DOHH2 (cell line): ENCODE results near the gene TMEM132A.

ENCODE experiments used
- H3F3A ChIP-seq: fragments of 200-600 bp; sonication (generic), shearing (Covaris generic); 2 replicates; pipeline ENCODE4 v1.6.0; 2016; ENCODE audit warnings: antibody characterized with exemption, mild to moderate bottlenecking; ENCODE audit not compliant: control insufficient read depth, insufficient read depth
- H3K27ac ChIP-seq: fragments of 200-600 bp; sonication (generic); 2 replicates; pipeline ENCODE4 v1.5.1; 2014; ENCODE audit warnings: low read depth, mild to moderate bottlenecking, low read length, moderate library complexity
- H3K27me3 ChIP-seq: fragments of 200-600 bp; sonication (generic); 2 replicates; pipeline ENCODE4 v1.6.1; 2014; ENCODE audit warnings: mild to moderate bottlenecking, low read length, mixed read lengths; ENCODE audit not compliant: control insufficient read depth
- H3K36me3 ChIP-seq: fragments of 200-600 bp; sonication (generic); 2 replicates; pipeline ENCODE4 v1.6.1; 2014; ENCODE audit warnings: mild to moderate bottlenecking, low read length, moderate library complexity, mixed read lengths; ENCODE audit not compliant: control insufficient read depth
- H3K4me1 ChIP-seq: fragments of 200-600 bp; sonication (generic); 2 replicates; pipeline ENCODE4 v1.6.1; 2014; ENCODE audit warnings: mild to moderate bottlenecking, low read length, mixed read lengths; ENCODE audit not compliant: control insufficient read depth
- H3K4me2 ChIP-seq: fragments of 200-600 bp; sonication (generic); 2 replicates; pipeline ENCODE4 v1.6.0; 2014; ENCODE audit warnings: mild to moderate bottlenecking, low read length, moderate library complexity
- H3K4me3 ChIP-seq: fragments of 200-600 bp; sonication (generic); 2 replicates; pipeline ENCODE4 v1.5.1; 2014; ENCODE audit warnings: mild to moderate bottlenecking, low read length, mixed read lengths
- H3K79me2 ChIP-seq: fragments of 200-600 bp; sonication (generic); 2 replicates; pipeline ENCODE4 v1.6.1; 2014; ENCODE audit warnings: mild to moderate bottlenecking, low read length, mixed read lengths; ENCODE audit not compliant: control insufficient read depth
- H3K9me2 ChIP-seq: fragments of 200-600 bp; sonication (generic); replicated peaks from 2 replicates; pipeline ENCODE4 v1.6.1; 2014; ENCODE audit warnings: mild to moderate bottlenecking, low read length, mixed read lengths; ENCODE audit not compliant: control insufficient read depth
- H3K9me3 ChIP-seq: fragments of 200-600 bp; sonication (generic); 2 replicates; pipeline ENCODE4 v1.6.1; 2014; ENCODE audit warnings: antibody characterized with exemption, low read length, mixed read lengths; ENCODE audit not compliant: control insufficient read depth, insufficient read depth
- H4K20me1 ChIP-seq: fragments of 200-600 bp; sonication (generic); 2 replicates; pipeline ENCODE4 v1.6.0; 2014; ENCODE audit warnings: low read depth, mild to moderate bottlenecking, antibody characterized with exemption, low read length, moderate library complexity; ENCODE audit not compliant: control insufficient read depth, insufficient read depth
- CTCF ChIP-seq: fragments of 200-600 bp; sonication (generic); IDR thresholded peaks from one replicate; pipeline ENCODE4 v1.5.1; 2014; ENCODE audit warnings: antibody characterized with exemption, mild to moderate bottlenecking, low read depth, low read length; ENCODE audit not compliant: poor library complexity, severe bottlenecking
- EZH2phosphoT487 ChIP-seq: fragments of 200-600 bp; sonication (generic); IDR thresholded peaks from 2 replicates; pipeline ENCODE4 v1.6.1; 2017; ENCODE audit warnings: borderline replicate concordance, mild to moderate bottlenecking, antibody characterized with exemption, low read length, moderate library complexity, mixed read lengths

TMEM132A gene

GRCh38 chr11:60964801-60965200 is 40.5 kb downstream of the TMEM132A start:
- H3K27me3 ChIP-seq, result no peaks in the 10 kb centered on the region; the same call in 1 of the 2 replicates

GRCh38 chr11:60966890-60967289 is 42.6 kb downstream of the TMEM132A start:
- no peak overlapping the region for H3K4me2 ChIP-seq
- TF ChIP-seq EZH2phosphoT487, result no peak
- no peak for TF ChIP-seq CTCF
- H3K79me2 ChIP-seq, result no peaks in the 10 kb centered on the region
- H3K9me2 ChIP-seq, result no peaks in the 10 kb centered on the region
- peaks cover 3% of the 10 kb centered on the region; the same call in 1 of the 2 replicates for H3K9me3 ChIP-seq
- H3F3A ChIP-seq, result 0 out of 2 replicates have a peak, but pooled peaks cover 6% of the 10 kb centered on the region
- H3K36me3 ChIP-seq, result no peaks in the 10 kb centered on the region
- no peak overlapping the region for H3K27ac ChIP-seq
- H3K4me3 ChIP-seq, result no peak overlapping the region
- no peaks in the 10 kb centered on the region for H4K20me1 ChIP-seq
- peaks cover 22% of the 10 kb centered on the region for H3K4me1 ChIP-seq
- H3K27me3 ChIP-seq, result no peaks in the 10 kb centered on the region; the same call in 1 of the 2 replicates

More at GRCh38 chr11:60964801-60965200, 40.5 kb downstream of the TMEM132A start:
- peaks cover 3% of the 10 kb centered on the region; the same call in 1 of the 2 replicates for H3K9me3 ChIP-seq
- no peaks in the 10 kb centered on the region for H4K20me1 ChIP-seq
- TF ChIP-seq CTCF (no peak), EZH2phosphoT487 (no peak)
- no peak overlapping the region for H3K4me3 ChIP-seq
- H3K79me2 ChIP-seq, result no peaks in the 10 kb centered on the region
- no peaks in the 10 kb centered on the region for H3K36me3 ChIP-seq
- H3K4me2 ChIP-seq, result no peak overlapping the region
- H3K27ac ChIP-seq, result no peak overlapping the region
- H3F3A ChIP-seq, result 0 out of 2 replicates have a peak, but pooled peaks cover 6% of the 10 kb centered on the region
- no peaks in the 10 kb centered on the region for H3K9me2 ChIP-seq
- peaks cover 6% of the 10 kb centered on the region for H3K4me1 ChIP-seq

GRCh38 chr11:60968223-60968622 is 44.0 kb downstream of the TMEM132A start:
- Histone ChIP-seq H3K9me2 (no peaks in the 10 kb centered on the region), H3K27me3 (no peaks in the 10 kb centered on the region), H3K79me2 (no peaks in the 10 kb centered on the region), H3K27ac (no peak overlapping the region), H3K9me3 (peaks cover 3% of the 10 kb centered on the region; the same call in 1 of the 2 replicates), H4K20me1 (no peaks in the 10 kb centered on the region), H3K4me2 (no peak overlapping the region), H3F3A (no peaks in the 10 kb centered on the region), H3K36me3 (no peaks in the 10 kb centered on the region), H3K4me3 (no peak overlapping the region), H3K4me1 (peaks cover 27% of the 10 kb centered on the region)
- TF ChIP-seq EZH2phosphoT487, result no peak
- TF ChIP-seq CTCF, result no peak
